T-helper 9 cell (primary cell): ENCODE results near the gene AQP5.
"Not testable (repeated sequence)": the region's sequence is repeated elsewhere in the genome, so short reads cannot be mapped to it uniquely, and the experiment has no call there.

ENCODE experiments used
- DNase-seq: peaks from one replicate; pipeline ENCODE4 v3.0.0-alpha.2; 2020

The AQP5 gene

DNA sequence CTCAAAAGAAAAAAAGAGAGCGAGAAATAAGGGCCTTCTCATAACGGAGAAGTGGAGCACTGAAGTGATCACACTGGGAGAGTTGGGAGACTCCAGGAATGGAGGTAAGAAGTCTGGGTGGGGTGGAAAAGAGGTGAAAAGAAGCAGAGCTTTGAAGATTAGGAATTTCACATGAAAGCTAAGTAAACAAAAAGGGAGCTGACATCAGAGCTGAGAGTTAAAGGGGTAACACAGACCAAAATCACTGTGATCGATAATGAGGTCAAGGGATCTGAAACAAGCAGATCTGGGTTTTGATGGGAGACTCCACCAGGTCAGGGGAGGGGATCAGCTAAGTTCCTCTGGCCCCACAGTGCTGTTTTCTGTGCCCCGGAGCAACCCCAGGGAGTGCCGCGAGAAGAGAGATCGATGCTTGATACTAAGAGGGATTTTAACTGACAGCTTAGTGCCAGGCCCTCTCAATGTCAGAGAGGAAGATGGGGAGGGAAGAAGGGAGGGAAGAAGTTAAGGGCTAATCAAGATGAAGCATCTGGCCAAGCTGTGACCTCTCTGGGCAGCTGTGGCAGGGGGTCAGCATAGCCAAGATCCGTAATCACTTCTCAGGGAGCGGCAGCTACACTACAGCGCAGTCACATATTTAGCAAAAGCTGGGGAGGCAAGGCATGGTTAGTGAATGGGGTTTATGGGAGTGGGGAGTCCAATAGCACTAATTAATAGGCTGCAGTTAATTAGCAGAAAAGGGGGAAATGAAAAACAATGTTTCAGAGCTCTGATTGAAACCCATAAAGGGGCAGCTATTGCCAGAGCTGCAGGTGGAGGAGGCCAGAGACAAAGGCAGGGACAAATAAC lies 19.1 kb downstream of the AQP5 start:
- no peak for DNase-seq

DNA sequence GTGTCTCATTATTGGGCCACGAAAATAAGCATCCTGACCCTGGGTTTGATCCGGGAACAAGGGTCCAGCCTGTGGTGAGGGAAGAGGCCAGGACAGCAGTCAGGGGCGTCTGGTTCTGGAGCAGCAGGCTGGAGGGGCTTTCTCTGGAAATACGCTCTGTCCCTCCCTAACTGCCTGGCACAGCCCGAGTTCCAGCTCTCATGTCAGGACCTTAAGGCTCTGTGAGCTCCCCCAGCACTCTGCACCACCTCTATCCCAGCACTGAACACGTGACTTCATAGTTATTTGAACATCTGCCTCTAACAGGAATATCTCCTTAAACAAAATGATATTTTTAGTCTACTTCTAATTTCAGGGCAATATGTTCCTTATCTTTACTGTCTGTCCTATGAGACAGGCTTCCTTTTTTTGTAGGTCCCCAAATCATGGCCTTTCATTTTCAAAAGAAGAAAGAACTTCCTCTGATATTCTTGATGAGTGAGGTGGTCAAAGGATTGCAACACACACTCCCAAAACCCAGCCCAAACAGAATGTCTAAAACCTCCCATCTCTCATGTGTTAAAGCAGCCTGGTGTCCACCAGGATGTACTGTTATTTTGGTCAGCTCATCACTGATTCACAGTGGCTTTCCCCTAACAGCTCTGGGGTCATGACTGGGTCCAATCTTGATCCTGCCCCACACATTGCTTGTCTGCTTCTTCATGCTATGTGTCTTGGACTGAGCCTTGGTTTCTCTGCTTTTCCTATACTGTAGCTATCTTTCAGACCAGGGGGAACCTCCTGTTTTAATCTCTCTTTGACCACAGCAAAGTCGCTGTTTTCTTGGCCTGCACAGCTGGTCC lies 20.8 kb downstream of the AQP5 start:
- DNase-seq: no peak

DNA sequence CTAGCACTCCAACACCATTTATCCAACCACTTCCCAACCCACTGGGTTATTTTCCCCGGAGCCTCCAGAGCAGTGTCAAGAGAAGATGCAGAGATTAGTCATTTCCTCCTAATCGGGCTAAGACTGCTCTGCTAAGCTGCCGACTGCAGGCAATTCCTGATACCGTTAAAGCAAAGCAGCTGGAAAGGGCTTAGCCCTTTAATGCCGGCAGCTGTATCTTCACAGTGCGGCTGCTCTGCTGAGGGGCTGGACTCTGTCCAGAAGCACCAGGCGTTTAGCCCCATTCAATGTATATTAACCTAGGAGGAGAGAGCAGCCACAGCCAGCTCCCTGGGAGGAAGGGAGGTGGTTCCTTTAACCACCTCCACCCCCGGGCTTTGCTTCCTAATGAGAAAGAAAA lies 22.2 kb downstream of the AQP5 start:
- DNase-seq: no peak

DNA sequence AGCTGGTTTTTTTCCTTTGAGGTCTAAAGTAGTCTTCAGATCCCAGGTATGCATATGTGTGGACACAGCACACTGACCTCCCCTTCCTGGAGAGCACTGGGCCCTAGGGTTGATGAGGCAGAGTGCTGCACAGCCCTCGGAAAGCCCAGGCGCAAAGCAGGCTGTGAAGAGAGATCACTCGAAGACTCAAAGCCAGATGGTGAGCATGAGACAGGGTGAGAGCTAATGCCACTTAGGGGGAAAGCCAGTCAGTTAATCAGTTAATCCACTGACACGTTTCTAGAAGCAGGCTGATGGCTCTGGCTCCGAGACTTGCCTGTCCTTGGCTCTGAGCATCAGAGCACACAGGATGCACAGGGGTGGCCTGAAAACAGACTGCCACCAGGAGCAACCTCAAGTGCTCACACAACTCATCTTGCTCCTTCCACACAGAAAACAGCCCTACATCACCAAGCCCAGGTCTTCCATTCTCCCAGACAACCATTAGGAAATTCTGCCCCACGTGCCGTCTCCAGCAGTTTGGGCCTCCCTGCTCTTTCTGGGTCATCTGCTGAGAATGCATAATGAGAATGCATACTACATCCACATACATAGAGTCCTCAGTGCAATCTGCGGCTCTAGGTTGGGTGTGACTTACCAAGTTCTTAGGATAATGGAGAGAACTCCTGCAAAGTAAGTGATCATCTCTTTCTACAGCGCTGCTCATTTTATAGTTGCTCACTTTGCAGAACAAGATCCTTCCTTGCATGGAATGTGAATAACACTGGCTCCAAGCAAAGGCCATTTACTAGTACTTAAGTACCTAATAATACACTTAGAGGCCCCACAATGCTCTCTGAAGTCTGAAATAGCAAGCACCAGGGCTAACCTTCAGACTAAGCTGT lies 23.0 kb downstream of the AQP5 start:
- DNase-seq: no peak

DNA sequence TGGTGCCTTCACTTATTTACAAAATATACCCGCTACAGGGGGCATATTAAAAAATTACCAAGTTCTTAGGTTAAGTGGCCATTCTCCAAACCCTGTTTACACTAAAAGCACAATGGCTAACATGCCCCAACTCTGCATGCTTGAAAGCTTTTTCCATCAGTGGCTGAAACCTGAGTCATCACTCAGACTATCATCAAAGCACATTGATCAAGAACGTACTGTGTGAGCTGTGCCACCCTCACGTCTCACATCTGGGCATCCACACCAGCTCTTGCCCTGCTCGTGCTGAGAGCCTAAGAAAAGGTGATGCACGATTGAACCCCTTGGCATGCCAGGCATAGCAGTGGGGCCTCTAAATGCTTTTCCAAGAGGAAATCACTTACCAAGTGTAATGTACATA lies 24.3 kb downstream of the AQP5 start:
- DNase-seq: no peak

DNA sequence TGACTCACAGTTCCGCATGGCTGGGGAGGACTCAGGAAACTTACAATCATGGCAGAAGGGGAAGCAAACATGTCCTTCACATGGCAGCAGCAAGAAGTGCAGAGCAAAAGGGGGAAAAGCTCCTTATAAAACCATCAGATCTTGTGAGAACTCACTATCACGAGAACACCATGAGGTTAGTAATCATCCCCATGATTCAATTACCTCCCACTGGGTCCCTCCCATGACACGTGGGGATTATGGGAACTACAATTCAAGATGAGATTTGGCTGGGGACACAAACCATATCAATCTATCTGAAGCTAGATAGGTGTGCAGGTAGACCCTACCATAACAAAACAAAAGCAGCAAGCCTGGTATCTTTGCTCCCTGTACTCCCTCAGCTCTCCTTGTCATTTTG lies 24.8 kb downstream of the AQP5 start:
- not testable (repeated sequence) for DNase-seq

DNA sequence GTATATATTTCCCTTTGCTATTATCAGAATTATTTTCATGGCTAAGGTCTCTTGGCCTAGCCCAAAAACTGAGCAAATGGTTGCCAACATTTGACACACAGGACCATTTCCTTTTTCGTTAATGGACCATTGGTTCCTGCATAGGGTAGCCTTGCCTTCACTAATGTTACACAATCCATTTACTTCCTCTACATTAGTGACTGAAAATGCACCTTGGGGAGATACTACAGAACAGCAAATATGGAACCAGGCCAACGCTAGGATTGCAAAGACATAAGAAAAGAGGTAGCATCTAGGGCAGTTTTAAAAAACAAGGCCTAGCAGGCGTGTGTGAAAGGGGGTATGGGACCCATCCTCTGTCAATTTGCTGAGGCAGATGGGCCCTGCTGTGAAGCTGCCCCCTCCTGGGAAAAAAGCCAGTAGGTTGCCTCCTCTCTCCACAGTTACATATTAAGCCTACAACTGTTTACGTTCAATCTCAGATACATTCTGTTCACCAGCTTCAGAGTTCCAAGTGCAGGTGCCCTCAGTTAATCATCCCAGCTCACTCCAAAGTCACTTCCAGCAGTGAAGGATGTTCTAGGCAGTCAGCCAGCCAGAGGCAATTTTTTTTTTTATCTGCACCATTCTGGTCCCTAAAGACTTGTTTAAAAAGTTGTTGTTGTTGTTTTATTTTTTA lies 26.1 kb downstream of the AQP5 start:
- DNase-seq: no peak

DNA sequence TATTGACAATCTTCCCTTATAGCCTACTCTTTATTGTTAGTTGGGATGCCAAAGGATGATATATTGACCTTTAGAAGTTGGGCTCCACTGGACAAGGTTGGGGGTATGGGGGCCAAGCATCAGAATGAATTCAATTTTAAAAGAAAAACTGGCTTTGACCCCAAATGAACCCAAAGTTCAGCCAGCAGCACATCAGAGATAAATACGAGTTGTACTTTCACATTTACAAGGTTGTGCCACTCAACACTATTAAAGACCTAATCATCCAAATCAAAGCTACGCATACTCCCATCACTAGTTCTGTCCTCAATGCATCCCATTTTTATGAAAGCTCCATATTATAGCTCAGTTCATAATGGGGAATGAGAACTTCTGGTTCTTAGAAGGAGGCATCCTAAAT lies 27.7 kb downstream of the AQP5 start:
- DNase-seq: not testable (repeated sequence)

DNA sequence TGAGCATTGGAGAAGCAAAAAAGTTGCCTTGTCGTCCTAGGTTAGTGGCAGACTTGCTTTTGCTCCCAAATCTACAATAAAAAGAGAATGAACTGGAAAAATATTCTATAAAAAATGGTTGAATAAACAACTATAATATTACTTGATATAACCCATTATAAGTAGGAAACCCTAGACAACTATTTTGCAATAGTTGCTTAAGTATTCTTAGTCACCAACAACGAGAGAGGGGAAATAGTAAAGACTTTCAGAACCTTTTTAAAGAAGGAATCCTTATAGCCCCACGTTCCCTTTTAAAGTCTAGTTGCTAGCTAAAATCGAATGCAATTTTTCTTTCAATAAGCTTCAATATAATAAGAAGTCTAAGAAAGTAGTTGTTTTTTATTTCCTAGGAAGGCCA lies 28.6 kb downstream of the AQP5 start:
- no peak for DNase-seq

DNA sequence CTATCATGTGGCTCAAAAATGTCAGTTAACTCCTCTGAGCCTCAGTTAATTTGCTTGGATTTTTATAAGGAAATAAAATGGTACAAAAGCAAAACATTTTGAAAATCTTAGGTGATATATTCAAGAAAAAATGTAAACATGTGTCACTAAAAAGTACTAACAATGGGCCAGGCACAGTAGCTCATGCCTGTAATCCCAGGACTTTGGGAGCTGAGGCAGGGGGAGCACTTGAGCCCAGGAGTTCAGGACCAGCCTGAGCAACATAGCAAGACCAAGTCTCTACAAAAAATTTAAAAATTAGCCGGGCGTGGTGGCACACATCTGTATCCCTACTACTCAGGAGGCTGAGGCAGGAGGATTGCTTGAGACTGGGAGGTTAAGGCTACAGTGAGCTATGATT lies 36.8 kb downstream of the AQP5 start:
- DNase-seq: no peak

DNA sequence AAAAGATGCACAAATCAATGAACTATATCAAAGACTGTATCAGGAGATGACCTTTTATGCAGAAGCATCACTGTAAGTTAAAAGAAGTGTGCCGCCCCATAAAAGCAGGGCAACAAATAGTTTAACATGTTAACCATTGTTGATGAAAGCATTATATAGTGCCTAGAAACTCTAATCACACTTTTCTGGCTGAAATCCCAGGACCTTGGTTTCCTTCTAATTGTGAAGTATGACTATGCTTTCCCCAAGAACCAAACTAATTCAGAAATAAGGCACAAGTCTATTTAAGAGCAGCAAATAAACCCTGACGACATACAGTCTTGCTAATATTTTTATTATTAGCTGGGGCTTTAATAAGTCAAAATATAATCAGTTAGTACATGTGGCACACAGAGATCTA lies 41.9 kb downstream of the AQP5 start:
- no peak for DNase-seq

DNA sequence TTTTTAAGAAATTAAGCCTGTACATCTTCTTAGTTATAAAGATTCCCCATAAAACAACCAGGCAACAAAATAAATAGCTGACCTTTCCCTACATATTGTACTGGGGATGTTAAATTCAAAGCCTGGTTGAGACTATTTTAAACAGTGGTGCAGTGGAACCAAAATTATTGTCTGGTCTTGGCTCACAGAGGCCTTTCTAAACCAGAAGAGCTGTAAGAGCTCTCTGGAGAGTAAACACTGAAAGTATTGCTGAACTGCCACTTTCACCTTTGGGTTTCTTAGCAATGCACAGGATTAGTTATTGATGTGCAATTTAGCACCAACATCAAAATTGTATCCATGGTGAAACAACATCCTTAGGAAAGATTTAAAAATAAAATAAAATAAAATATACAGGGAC lies 43.0 kb downstream of the AQP5 start:
- no peak for DNase-seq

DNA sequence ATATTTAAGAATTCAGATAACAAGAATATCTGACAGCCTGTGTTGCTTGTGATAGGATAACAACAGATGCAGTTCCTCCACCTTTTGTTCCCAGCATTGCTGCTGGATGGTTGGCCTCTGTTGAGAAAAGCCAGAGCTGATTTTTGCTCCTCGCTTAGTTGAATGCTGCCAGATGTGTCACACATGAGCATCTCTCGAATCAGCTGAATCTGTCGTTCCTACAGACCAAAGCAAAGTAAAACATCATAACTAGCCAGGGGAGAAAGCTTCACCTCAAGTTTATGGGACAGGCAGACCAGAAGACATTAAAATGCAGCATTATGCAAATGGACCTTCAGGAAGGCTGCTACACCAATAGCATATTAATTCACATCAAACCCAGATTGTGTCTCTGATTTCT lies 43.5 kb downstream of the AQP5 start:
- no peak for DNase-seq

DNA sequence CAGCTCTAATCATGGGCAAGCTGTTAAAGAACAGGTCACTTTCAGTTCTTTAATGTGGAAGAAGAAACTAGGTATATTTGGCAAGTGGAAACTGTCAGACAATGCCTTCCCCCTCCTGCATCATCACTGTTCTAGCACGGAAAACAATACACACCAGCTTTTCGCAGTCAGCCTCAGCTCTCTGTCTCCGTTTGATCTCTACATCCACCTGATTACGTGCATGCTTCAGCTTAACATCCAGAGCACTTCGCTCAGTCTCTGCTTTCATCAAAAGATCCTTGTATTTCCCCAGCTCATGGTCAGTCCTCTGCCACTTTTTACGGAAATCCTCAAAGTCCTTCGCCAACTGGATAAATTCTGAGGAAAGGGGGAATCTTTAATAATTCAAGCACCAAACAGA lies 44.6 kb downstream of the AQP5 start:
- DNase-seq: no peak

DNA sequence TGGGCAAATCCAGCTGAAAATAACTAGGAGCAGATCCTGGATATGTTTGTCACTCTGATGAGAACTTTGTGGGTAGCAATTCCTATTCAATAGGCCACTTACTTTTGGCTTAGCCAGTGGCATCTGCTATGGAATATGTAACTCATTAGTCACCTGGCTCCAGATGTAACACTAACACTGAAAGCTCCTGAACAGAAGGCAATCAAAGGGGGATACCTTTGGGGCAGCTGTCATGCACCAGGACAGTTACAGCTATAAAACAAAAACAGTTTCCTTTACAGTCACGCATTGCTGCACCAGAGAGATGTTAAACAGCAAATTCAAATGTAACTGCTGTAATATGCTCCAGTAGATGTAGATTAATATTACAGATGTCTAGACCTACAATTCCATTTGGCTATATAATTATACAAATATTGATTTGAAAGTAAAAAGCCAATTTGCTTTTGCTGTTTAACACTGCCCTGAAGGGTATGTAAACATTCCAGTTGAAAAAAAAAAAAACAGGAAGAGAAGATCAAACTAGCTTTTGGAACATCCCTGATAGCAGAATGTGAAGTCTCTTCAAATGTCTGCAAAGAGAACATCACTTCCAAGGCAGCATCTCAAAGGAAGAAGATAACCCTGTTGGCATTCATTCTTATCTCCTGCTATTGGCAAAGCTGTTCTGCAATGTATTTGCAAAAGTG lies 45.2 kb downstream of the AQP5 start:
- no peak for DNase-seq

DNA sequence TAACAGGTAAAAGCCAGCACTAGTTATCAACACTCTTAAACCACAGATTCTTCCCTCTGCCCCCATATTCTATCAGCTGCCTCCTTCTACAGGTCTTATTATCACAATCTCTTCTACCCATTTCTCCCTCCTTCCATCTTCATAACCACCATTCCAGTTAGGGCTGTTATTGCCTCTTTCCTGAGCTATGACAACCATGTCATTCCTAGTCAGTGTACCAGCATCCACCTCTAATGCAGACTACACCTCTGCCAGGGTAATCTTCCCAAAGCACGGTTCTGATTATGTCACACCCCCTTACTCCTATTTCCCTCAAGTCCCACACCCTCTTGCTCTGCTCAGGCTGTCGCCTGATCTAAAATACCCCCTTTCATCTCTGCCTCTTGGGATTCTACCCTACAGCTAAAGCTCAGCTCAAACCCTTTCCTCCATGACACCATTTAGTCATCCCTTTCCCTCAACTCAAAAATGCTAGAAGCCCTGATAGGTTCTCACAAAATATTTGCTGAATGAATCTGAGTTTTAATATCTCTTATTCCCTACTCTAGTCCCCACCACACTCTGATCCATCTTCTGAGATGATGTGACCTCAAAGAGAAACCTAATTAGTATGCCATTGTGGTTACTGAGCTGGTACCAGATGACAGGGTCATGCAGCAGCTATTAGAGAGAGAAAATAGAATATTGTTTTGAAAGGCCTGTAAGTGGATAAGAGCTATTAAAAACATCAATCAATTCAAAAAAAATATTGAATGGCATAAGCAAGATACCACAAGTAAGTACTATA lies 51.9 kb downstream of the AQP5 start:
- DNase-seq: no peak

DNA sequence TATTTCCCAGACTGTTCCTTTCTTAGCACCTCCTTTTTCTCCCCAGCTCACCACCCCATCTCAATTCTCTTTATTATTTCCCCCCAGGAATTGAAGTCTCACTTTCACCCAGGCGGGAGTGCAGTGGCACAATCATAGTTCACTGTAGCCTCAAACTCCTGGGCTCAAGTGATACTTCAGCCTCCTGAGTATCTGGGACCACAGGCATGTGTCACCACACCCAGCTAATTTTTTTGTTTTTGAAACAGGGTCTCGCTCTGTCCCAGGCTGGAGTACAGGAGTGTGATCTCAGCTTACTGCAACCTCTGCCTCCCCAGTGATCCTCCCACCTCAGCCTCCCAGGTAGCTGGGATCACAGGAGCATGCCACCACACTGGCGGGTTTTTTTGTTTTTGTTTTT lies 52.7 kb downstream of the AQP5 start:
- no peak for DNase-seq
